Activated CD4-positive, alpha-beta memory T cell treated with anti-CD3 and anti-CD28 coated beads for 36 hours (primary cell): ENCODE measurements around the gene GLCE. TPM values are rescaled to one million over a fixed set of nuclear protein-coding genes. Genes with fewer than 3 reads are reported as not detected.

Experiments
- CTCF ChIA-PET: fragments of 350-600 bp; sonication (Branson Sonifier 250); formaldehyde crosslinking; loops from one replicate; lab custom pipeline; 2021; ENCODE audit warnings: antibody characterized with exemption, inconsistent platforms; lab: Charles Lee
- POLR2A ChIA-PET: fragments of 350-600 bp; sonication (Branson Sonifier 250); formaldehyde crosslinking; loops from one replicate; lab custom pipeline; 2021; ENCODE audit warnings: antibody characterized with exemption; lab: Charles Lee
- DNase-seq: peaks from one replicate; pipeline ENCODE4 v3.0.0-alpha.2; 2020
- H3K27ac Mint-ChIP-seq: one replicate; pipeline ENCODE4 v1.8.0; 2021; ENCODE audit warnings: mixed read lengths
- H3K27me3 Mint-ChIP-seq: one replicate; pipeline ENCODE4 v1.8.0; 2021; ENCODE audit warnings: mixed read lengths
- H3K36me3 Mint-ChIP-seq: one replicate; pipeline ENCODE4 v1.8.0; 2021; ENCODE audit warnings: mixed read lengths
- H3K4me1 Mint-ChIP-seq: one replicate; pipeline ENCODE4 v1.8.0; 2021; ENCODE audit warnings: low read depth, mixed read lengths
- H3K4me3 Mint-ChIP-seq: one replicate; pipeline ENCODE4 v1.8.0; 2021; ENCODE audit warnings: mild to moderate bottlenecking, mixed read lengths
- H3K9me3 Mint-ChIP-seq: one replicate; pipeline ENCODE4 v1.8.0; 2021; ENCODE audit warnings: mixed read lengths
- intact Hi-C: fragments of 100-400 bp; cut with micrococcal nuclease; formaldehyde crosslinking; loops from one replicate; pipeline ENCODE4 v1.15.1; 2023
- total RNA-seq, 2 experiments: library from RNA; stranded (reverse); gene quantifications; one replicate each; pipeline ENCODE4 v1.2.3, GENCODE V29; 2021

The GLCE gene
- total RNA-seq, 2 experiments from 2014 or later: 3.9 to 4.4 TPM

DNA sequence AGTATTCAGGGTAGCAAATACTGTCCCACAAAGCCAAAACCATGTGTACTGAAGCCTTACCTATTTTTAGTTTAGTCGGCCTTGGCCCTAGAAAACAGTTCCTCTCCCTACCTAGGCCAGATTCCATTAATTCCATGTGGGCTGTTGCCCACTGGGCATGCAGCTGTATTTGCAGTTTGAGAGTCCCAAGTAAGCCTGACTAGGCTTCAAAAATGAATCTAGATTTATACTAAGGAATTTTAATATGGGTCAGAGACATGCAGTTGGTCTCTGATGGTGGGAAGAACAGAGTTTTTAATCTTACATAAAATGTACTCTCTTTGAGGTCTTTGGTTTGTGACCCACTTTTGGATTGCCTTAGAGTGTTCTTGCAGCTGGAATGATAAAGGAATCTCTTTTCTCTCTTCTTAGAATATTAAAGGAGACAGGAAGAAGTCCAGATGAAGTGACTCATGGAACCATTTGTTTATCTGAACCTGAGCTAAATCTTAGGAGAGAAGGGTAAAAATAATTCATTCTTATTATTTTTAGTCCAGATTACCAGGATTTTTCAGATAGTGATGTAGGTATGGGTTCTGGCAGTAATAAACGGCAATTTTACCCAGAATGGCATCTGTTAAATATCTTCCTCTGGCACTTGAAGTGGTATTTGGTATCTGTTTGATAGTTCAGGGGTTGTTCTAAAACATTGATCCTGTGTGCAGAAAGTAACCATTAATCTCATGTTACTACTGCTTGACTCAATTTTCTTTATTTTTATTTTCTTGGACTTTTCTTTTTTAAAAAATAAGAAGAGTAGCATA lies 33.8 kb downstream of the GLCE start:
- CTCF ChIA-PET: no interaction called here
- DNase-seq: no peak
- no peak overlapping the region for H3K27ac Mint-ChIP-seq
- peaks cover 3% of the 10 kb centered on the region for H3K4me1 Mint-ChIP-seq
- POLR2A ChIA-PET: no interaction called here
- H3K9me3 Mint-ChIP-seq: peaks cover 7% of the 10 kb centered on the region
- intact Hi-C loops: no loop called here
- H3K27me3 Mint-ChIP-seq: no peaks in the 10 kb centered on the region
- H3K4me3 Mint-ChIP-seq: no peak overlapping the region
- peaks cover 12% of the 10 kb centered on the region for H3K36me3 Mint-ChIP-seq

DNA sequence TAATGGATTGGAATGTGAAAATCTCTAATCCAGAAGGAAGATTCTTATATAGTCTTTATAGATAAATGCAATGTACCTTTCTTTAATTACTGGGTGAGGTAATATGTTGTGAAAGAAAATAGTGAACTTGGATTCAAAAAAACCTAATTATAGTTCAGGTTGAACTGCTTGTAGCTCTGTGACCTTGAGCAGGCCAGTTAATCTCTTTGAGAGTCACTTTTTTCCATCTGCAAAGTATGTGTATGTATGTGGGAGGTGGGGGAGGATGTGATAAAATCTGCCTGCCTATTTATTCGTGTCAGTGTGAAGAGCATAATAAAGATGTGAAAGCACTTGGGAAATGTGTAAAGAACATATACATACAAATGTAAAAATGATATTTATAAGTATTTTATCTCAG lies 34.4 kb downstream of the GLCE start:
- peaks cover 12% of the 10 kb centered on the region for H3K36me3 Mint-ChIP-seq
- peaks cover 3% of the 10 kb centered on the region for H3K4me1 Mint-ChIP-seq
- no peak for DNase-seq
- POLR2A ChIA-PET: no interaction called here
- peaks cover 7% of the 10 kb centered on the region for H3K9me3 Mint-ChIP-seq
- no peak overlapping the region for H3K4me3 Mint-ChIP-seq
- CTCF ChIA-PET: no interaction called here
- no peaks in the 10 kb centered on the region for H3K27me3 Mint-ChIP-seq
- H3K27ac Mint-ChIP-seq: no peak overlapping the region
- intact Hi-C loops: no loop called here

GRCh38 chr15:69200832-69201745 lies 40.7 kb downstream of the GLCE start:
- no peak for DNase-seq
- Mint-ChIP-seq H3K36me3 (peaks cover 8% of the 10 kb centered on the region), H3K27ac (no peak overlapping the region), H3K27me3 (no peaks in the 10 kb centered on the region), H3K4me1 (no peaks in the 10 kb centered on the region), H3K9me3 (no peaks in the 10 kb centered on the region), H3K4me3 (no peak overlapping the region)
- CTCF ChIA-PET: no interaction called here
- POLR2A ChIA-PET: no interaction called here
- intact Hi-C loops: no loop called here

GRCh38 chr15:69206079-69206478 lies 45.6 kb downstream of the GLCE start:
- intact Hi-C loops: no loop called here
- Mint-ChIP-seq H3K4me3 (no peak overlapping the region), H3K36me3 (no peaks in the 10 kb centered on the region), H3K9me3 (no peaks in the 10 kb centered on the region), H3K27ac (no peak overlapping the region), H3K4me1 (peaks cover 3% of the 10 kb centered on the region), H3K27me3 (no peaks in the 10 kb centered on the region)
- ChIA-PET POLR2A (no interaction called here), CTCF (no interaction called here)
- no peak for DNase-seq

- no peak overlapping the region for H3K27ac Mint-ChIP-seq
- peaks cover 3% of the 10 kb centered on the region for H3K4me1 Mint-ChIP-seq
- no peaks in the 10 kb centered on the region for H3K36me3 Mint-ChIP-seq
- ChIA-PET CTCF (no interaction called here), POLR2A (no interaction called here)
- no peak for DNase-seq
- no peaks in the 10 kb centered on the region for H3K27me3 Mint-ChIP-seq
- no peak overlapping the region for H3K4me3 Mint-ChIP-seq
- H3K9me3 Mint-ChIP-seq: no peaks in the 10 kb centered on the region
- intact Hi-C loops: no loop called here
Observed at GRCh38 chr15:69209661-69210060, 49.2 kb downstream of the GLCE start.

DNA sequence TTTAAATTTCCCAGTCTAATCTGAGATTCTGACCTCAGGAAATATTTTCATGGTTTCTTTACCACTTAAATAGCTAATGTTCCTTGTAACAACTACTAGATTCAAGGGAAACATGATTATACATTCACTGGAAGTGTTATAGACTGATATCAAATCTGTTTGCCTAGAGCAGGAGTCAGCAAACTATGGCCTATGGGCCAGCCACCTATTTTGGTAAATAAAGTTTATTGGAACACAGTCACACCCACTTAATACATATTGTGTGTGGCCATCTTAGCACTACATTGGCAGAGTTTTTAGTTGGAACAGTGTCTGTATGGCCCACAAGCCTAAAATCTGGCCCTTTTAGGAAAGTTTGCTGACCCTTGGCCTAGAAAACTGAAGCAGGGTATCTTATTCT lies 50.1 kb downstream of the GLCE start:
- H3K4me3 Mint-ChIP-seq: no peak overlapping the region
- no peaks in the 10 kb centered on the region for H3K9me3 Mint-ChIP-seq
- H3K4me1 Mint-ChIP-seq: peaks cover 3% of the 10 kb centered on the region
- intact Hi-C loops: no loop called here
- DNase-seq: no peak
- CTCF ChIA-PET: no interaction called here
- POLR2A ChIA-PET: no interaction called here
- no peaks in the 10 kb centered on the region for H3K27me3 Mint-ChIP-seq
- no peaks in the 10 kb centered on the region for H3K36me3 Mint-ChIP-seq
- H3K27ac Mint-ChIP-seq: no peak overlapping the region

GRCh38 chr15:69213786-69214185 lies 53.4 kb downstream of the GLCE start:
- DNase-seq: no peak
- ChIA-PET POLR2A (no interaction called here), CTCF (no interaction called here)
- H3K4me1 Mint-ChIP-seq: peaks cover 3% of the 10 kb centered on the region
- no peaks in the 10 kb centered on the region for H3K27me3 Mint-ChIP-seq
- intact Hi-C loops: no loop called here
- no peak overlapping the region for H3K27ac Mint-ChIP-seq
- H3K36me3 Mint-ChIP-seq: no peaks in the 10 kb centered on the region
- H3K9me3 Mint-ChIP-seq: no peaks in the 10 kb centered on the region
- H3K4me3 Mint-ChIP-seq: no peak overlapping the region

GRCh38 chr15:69215314-69216035 lies 55.0 kb downstream of the GLCE start:
- Mint-ChIP-seq H3K9me3 (no peaks in the 10 kb centered on the region), H3K27me3 (no peaks in the 10 kb centered on the region), H3K4me3 (no peak overlapping the region), H3K27ac (no peak overlapping the region), H3K4me1 (no peaks in the 10 kb centered on the region), H3K36me3 (peaks cover 5% of the 10 kb centered on the region)
- intact Hi-C loops: no loop called here
- DNase-seq: no peak
- CTCF ChIA-PET: no interaction called here
- POLR2A ChIA-PET: no interaction called here

GRCh38 chr15:69217381-69217780 lies 56.9 kb downstream of the GLCE start:
- ChIA-PET CTCF (interaction anchor here (0.7 kb wide), 1 partner anchor 74 kb away, joined by 3 read pairs; no protein-coding TSS in a partner anchor), POLR2A (no interaction called here)
- Mint-ChIP-seq H3K4me1 (no peaks in the 10 kb centered on the region), H3K27ac (no peak overlapping the region), H3K27me3 (no peaks in the 10 kb centered on the region), H3K36me3 (peaks cover 6% of the 10 kb centered on the region), H3K9me3 (no peaks in the 10 kb centered on the region), H3K4me3 (no peak overlapping the region)
- DNase-seq: no peak
- intact Hi-C loops: no loop called here

GRCh38 chr15:69219690-69220089 lies 59.3 kb downstream of the GLCE start:
- H3K4me1 Mint-ChIP-seq: no peaks in the 10 kb centered on the region
- no peaks in the 10 kb centered on the region for H3K27me3 Mint-ChIP-seq
- intact Hi-C loops: no loop called here

GRCh38 chr15:69222002-69222474 lies 61.6 kb downstream of the GLCE start:
- Mint-ChIP-seq H3K4me3 (no peak overlapping the region), H3K9me3 (peaks cover 20% of the 10 kb centered on the region), H3K36me3 (peaks cover 19% of the 10 kb centered on the region), H3K27me3 (no peaks in the 10 kb centered on the region), H3K27ac (no peak overlapping the region), H3K4me1 (no peaks in the 10 kb centered on the region)
- DNase-seq: no peak
- intact Hi-C loops: no loop called here
- CTCF ChIA-PET: no interaction called here
- POLR2A ChIA-PET: interaction anchor here (1.0 kb wide), 1 partner anchor 18 kb away, joined by 3 read pairs; no protein-coding TSS in a partner anchor

More at GRCh38 chr15:69219690-69220089, 59.3 kb downstream of the GLCE start:
- no peak overlapping the region for H3K4me3 Mint-ChIP-seq
- POLR2A ChIA-PET: no interaction called here
- H3K9me3 Mint-ChIP-seq: peaks cover 20% of the 10 kb centered on the region
- peaks cover 19% of the 10 kb centered on the region for H3K36me3 Mint-ChIP-seq
- no peak overlapping the region for H3K27ac Mint-ChIP-seq
- DNase-seq: no peak
- CTCF ChIA-PET: no interaction called here
